GM13977 (cell line): Measurements from ENCODE around the gene CCDC106.
A peak's percentile ranks its signal among the peaks of the same experiment; 100 is the strongest.

Experiments
- DNase-seq: peaks from one replicate; pipeline ENCODE4 v3.0.0; 2012; ENCODE audit warnings: low spot score
- CTCF ChIP-seq: IDR thresholded peaks from 2 replicates; pipeline ENCODE4 v1.5.1; 2012; ENCODE audit warnings: mild to moderate bottlenecking, control low read depth; ENCODE audit not compliant: insufficient read depth; ENCODE audit errors: extremely low read depth, missing control alignments
- in situ Hi-C: fragments of 300-500 bp; cut with MboI; formaldehyde crosslinking; loops from one replicate; pipeline ENCODE4 v1.12.0; 2022; ENCODE audit warnings: low sequenced_read_pairs, low pct_unique_long_range_greater_than_20kb, mixed read lengths, inconsistent platforms; ENCODE audit not compliant: unreplicated experiment

The CCDC106 gene

GRCh38 chr19:55671054-55671378 lies 23.0 kb downstream of the CCDC106 start:
- no peak for DNase-seq
- in situ Hi-C loops: no loop called here
- TF ChIP-seq CTCF: no peak

DNA sequence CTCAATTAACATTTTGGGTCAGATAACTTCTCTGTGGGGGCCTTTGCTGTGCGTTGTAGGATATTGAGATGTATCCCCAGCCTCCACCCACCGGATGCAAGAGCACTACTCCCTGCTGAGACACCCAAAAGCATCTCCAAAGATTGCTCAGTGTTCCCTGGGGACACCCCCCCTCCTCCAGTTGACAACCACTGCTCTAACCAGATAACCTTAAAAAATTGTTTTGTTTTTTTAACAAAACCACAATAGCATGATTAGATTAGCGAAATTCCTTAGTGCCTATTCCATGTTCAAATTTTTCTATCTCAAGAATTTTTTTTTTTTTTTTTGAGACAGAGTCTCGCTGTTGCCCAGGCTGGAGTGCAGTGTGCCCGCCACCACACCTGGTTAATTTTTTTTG lies 24.4 kb downstream of the CCDC106 start:
- no peak for TF ChIP-seq CTCF
- DNase-seq: no peak
- in situ Hi-C loops: no loop called here

DNA sequence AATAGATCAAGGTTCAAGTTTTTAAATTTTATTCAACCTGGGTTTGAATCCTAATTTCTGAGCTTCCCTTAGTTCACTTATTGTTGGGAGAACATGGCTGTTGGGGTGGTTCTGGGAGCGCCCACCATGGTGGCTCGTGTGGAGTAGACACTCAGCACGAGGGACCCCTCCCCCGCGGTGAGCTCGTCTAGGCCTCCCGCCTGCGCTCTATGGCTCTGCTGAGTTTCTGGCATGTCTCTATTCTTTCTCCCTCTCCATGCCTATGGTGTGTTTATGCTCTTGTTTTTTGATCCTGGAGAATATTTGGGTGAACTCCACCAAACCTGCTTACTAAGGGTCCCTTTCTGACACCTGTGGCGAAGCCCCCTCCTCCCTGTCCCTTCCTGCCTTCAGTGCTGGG lies 25.5 kb downstream of the CCDC106 start:
- no peak for DNase-seq
- TF ChIP-seq CTCF: no peak
- in situ Hi-C loops: no loop called here

GRCh38 chr19:55673889-55674288 lies 25.9 kb downstream of the CCDC106 start:
- in situ Hi-C loops: no loop called here
- no peak for TF ChIP-seq CTCF
- no peak for DNase-seq

DNA sequence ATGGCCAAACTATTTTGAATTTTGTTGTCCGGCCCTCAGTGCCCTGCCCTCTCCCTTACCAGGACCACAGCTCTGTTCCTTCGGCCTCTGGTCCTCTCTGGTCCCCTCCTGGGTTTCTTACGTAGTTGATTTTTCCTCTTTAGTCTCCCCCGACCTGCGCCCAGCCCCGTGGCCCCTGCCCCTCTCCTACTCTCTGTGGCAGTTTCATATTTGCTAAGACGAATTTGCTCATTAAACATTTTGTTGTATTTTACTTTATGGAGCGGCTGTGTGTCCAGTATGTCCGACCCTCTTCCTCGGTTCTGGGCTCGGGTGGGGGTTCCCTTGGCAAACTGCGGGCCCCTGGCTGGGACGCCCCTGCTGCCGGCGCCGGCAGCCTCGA lies 26.4 kb downstream of the CCDC106 start:
- no peak for DNase-seq
- in situ Hi-C loops: no loop called here
- TF ChIP-seq CTCF: no peak

GRCh38 chr19:55674841-55675660 lies 27.0 kb downstream of the CCDC106 start, which contains the start of gene EPN1:
EPN1 (plus strand) TSS chr19:55675226; CDS start chr19:55678628, 3,402 bp downstream.
- in situ Hi-C loops: loop anchor here (25.0 kb wide), 1 partner anchor 637 kb away; the partner anchor contains the start of gene ZSCAN5A
- no peak for TF ChIP-seq CTCF
- peak; percentile 99 for DNase-seq
